Vagina (tissue), 2 donors: ENCODE results near the gene TNK2. TPM values are rescaled to one million over a fixed set of nuclear protein-coding genes. Genes with fewer than 3 reads are reported as not detected.
"Not testable (repeated sequence)": the region's sequence is repeated elsewhere in the genome, so short reads cannot be mapped to it uniquely, and the experiment has no call there.

Experiments used
- DNase-seq, 2 donors: peaks; one replicate each; pipeline ENCODE4 v3.0.0-alpha.2; 2017; ENCODE audit errors: extremely low spot score in 2 of 2
- H3K27ac ChIP-seq: fragments of 200-600 bp; sonication (generic); one replicate; pipeline ENCODE4 v1.5.1; 2019
- H3K27me3 ChIP-seq: fragments of 200-600 bp; sonication (generic); one replicate; pipeline ENCODE4 v1.5.1; 2019
- H3K36me3 ChIP-seq, 2 donors: fragments of 200-600 bp; sonication (generic); one replicate each; pipeline ENCODE4 v1.5.1; 2017 to 2019
- H3K4me1 ChIP-seq: fragments of 200-600 bp; sonication (generic); one replicate; pipeline ENCODE4 v1.5.1; 2019
- H3K4me3 ChIP-seq, 2 donors: fragments of 200-600 bp; sonication (generic); 1 replicate in 1 of 2; 2 replicates in 1 of 2; pipeline ENCODE4 v1.5.1; 2016 to 2019
- H3K9me3 ChIP-seq: fragments of 200-600 bp; sonication (generic); one replicate; pipeline ENCODE4 v1.5.1; 2019
- CTCF ChIP-seq, 3 experiments: fragments of 450-650 bp in 2 of 3; fragments of 200-600 bp in 1 of 3; sonication (generic) in 1 of 3; IDR thresholded peaks; one replicate each; pipeline ENCODE4 v1.5.1; 2017 to 2019; ENCODE audit warnings: antibody characterized with exemption in 3 of 3, mild to moderate bottlenecking in 2 of 3, moderate library complexity in 2 of 3
- POLR2A ChIP-seq, 2 donors: fragments of 450-650 bp; IDR thresholded peaks; one replicate each; pipeline ENCODE4 v1.6.1; 2017; ENCODE audit warnings: antibody characterized with exemption in 2 of 2, mild to moderate bottlenecking in 2 of 2, moderate library complexity in 2 of 2
- POLR2AphosphoS5 ChIP-seq, 2 donors: sonication (generic); formaldehyde crosslinking; IDR thresholded peaks; one replicate each; pipeline ENCODE4 v1.9.0; 2017; ENCODE audit warnings: antibody characterized with exemption in 2 of 2, mild to moderate bottlenecking in 2 of 2, low read depth in 1 of 2; ENCODE audit not compliant: insufficient read depth in 1 of 2
- intact Hi-C: fragments of 100-400 bp; cut with DNase I; formaldehyde crosslinking; loops from one replicate; pipeline ENCODE4 v1.15.1; 2023
- total RNA-seq: library from RNA; depleted of rRNA; stranded (reverse); fragments of >200 nt; gene quantifications from one replicate; pipeline ENCODE4 v1.2.3, GENCODE V29; 2016

TNK2 gene
- total RNA-seq = 41.5 TPM

- peaks cover 38% of the 10 kb centered on the region for H3K4me1 ChIP-seq
Observed at GRCh38 chr3:195907934-195908693, at the start of gene TNK2. TSS of gene TNK2 (minus strand) at chr3:195908551. CDS start at chr3:195888588, 19,963 bp downstream.

GRCh38 chr3:195956577-195956976 is 48.2 kb upstream of the TNK2 start:
- TF ChIP-seq POLR2A (IDR thresholded peaks at IDR 0.05) = no peak
- TF ChIP-seq POLR2AphosphoS5 (IDR thresholded peaks at IDR 0.05; ENCODE audit: insufficient read depth in 1 of 2, low read depth in 1 of 2) = no peak
- no peak for TF ChIP-seq CTCF (IDR thresholded peaks at IDR 0.05)
- intact Hi-C loops = no loop called here

More at GRCh38 chr3:195907934-195908693, at the start of gene TNK2:
- no peaks in the 10 kb centered on the region for H3K36me3 ChIP-seq
- peak in 1 of 2 donors; percentile 88 for DNase-seq
- intact Hi-C loops = no loop called here
- peak in 1 of 2 donors; percentile 15 for TF ChIP-seq POLR2AphosphoS5 (IDR thresholded peaks at IDR 0.05; ENCODE audit: insufficient read depth in 1 of 2, low read depth in 1 of 2)
- no peak for TF ChIP-seq CTCF (IDR thresholded peaks at IDR 0.05)
- TF ChIP-seq POLR2A (IDR thresholded peaks at IDR 0.05) = no peak
- peak within 1 kb of the TSS; percentile 57 to 95 for H3K4me3 ChIP-seq
- H3K9me3 ChIP-seq = no peaks in the 10 kb centered on the region
- H3K27me3 ChIP-seq = no peaks in the 10 kb centered on the region
- H3K27ac ChIP-seq = peak within 1 kb of the TSS; percentile 78

GRCh38 chr3:195955416-195955841 is 47.1 kb upstream of the TNK2 start:
- H3K9me3 ChIP-seq, intact Hi-C loops, H3K27me3 ChIP-seq, DNase-seq, H3K27ac ChIP-seq, H3K4me1 ChIP-seq: not testable (repeated sequence)
- Histone ChIP-seq H3K36me3 (peaks cover 0 to 10% of the 10 kb centered on the region in 2 donors), H3K4me3 (peak overlapping the region in 1 of 2 donors; percentile 35)

More at GRCh38 chr3:195956577-195956976, 48.2 kb upstream of the TNK2 start:
- Histone ChIP-seq H3K27ac (no peak overlapping the region), H3K36me3 (peaks cover 0 to 10% of the 10 kb centered on the region in 2 donors), H3K4me1 (peaks cover 6% of the 10 kb centered on the region), H3K27me3 (no peaks in the 10 kb centered on the region), H3K4me3 (no peak overlapping the region), H3K9me3 (no peaks in the 10 kb centered on the region)
- DNase-seq = no peak

GRCh38 chr3:195954752-195955119 is 46.4 kb upstream of the TNK2 start:
- H3K4me3 ChIP-seq = peak overlapping the region; percentile 24 to 35
- H3K9me3 ChIP-seq, DNase-seq, H3K27me3 ChIP-seq, H3K27ac ChIP-seq, H3K4me1 ChIP-seq, intact Hi-C loops: not testable (repeated sequence)
- H3K36me3 ChIP-seq = peaks cover 0 to 10% of the 10 kb centered on the region in 2 donors

GRCh38 chr3:195954052-195954751 is 45.9 kb upstream of the TNK2 start:
- H3K4me1 ChIP-seq, H3K36me3 ChIP-seq, H3K27ac ChIP-seq, H3K9me3 ChIP-seq, intact Hi-C loops, H3K27me3 ChIP-seq, DNase-seq: not testable (repeated sequence)
- peak overlapping the region; percentile 24 to 35 for H3K4me3 ChIP-seq
- TF ChIP-seq POLR2AphosphoS5 (IDR thresholded peaks at IDR 0.05; ENCODE audit: insufficient read depth in 1 of 2, low read depth in 1 of 2) = peak in 1 of 2 donors; percentile 35

GRCh38 chr3:195952590-195952989 is 44.2 kb upstream of the TNK2 start:
- H3K27ac ChIP-seq, H3K4me1 ChIP-seq, intact Hi-C loops, H3K4me3 ChIP-seq, DNase-seq, H3K36me3 ChIP-seq, H3K27me3 ChIP-seq, H3K9me3 ChIP-seq: not testable (repeated sequence)

GRCh38 chr3:195951443-195952177 is 43.3 kb upstream of the TNK2 start:
- H3K36me3 ChIP-seq, intact Hi-C loops, H3K4me1 ChIP-seq, H3K4me3 ChIP-seq, H3K9me3 ChIP-seq, H3K27me3 ChIP-seq, DNase-seq, H3K27ac ChIP-seq: not testable (repeated sequence)

GRCh38 chr3:195950731-195951130 is 42.4 kb upstream of the TNK2 start:
- intact Hi-C loops, H3K27me3 ChIP-seq, H3K36me3 ChIP-seq, H3K27ac ChIP-seq, DNase-seq, H3K4me1 ChIP-seq, H3K4me3 ChIP-seq, H3K9me3 ChIP-seq: not testable (repeated sequence)

- H3K27ac ChIP-seq, H3K36me3 ChIP-seq, H3K27me3 ChIP-seq, H3K4me1 ChIP-seq, H3K4me3 ChIP-seq, H3K9me3 ChIP-seq, DNase-seq, intact Hi-C loops: not testable (repeated sequence)
Observed at GRCh38 chr3:195950164-195950563, 41.8 kb upstream of the TNK2 start.

- intact Hi-C loops, DNase-seq: not testable (repeated sequence)
Observed at GRCh38 chr3:195946910-195947699, 38.8 kb upstream of the TNK2 start.

More at GRCh38 chr3:195946910-195947699, 38.8 kb upstream of the TNK2 start:
- not testable (repeated sequence) for H3K27me3 ChIP-seq, H3K36me3 ChIP-seq, H3K27ac ChIP-seq, H3K9me3 ChIP-seq, H3K4me3 ChIP-seq, H3K4me1 ChIP-seq
